Measurements from ENCODE around the gene SSBP3.
A peak's percentile ranks its signal among the peaks of the same experiment; 100 is the strongest.

SSBP3 gene

GRCh38 chr1:54409156-54410142 is 3.3 kb upstream of the SSBP3 start:
- no peak for TF ChIP-seq TAF1 (IDR thresholded peaks at IDR 0.05; ENCODE audit: borderline replicate concordance, insufficient read depth, low read length)
- TF ChIP-seq POLR2AphosphoS5 (IDR thresholded peaks at IDR 0.05; ENCODE audit: low read depth, low read length): no peak
- TF ChIP-seq SIN3A (IDR thresholded peaks at IDR 0.05; ENCODE audit: borderline replicate concordance, insufficient read depth, low read length): no peak
- TF ChIP-seq FOXP2 (optimal IDR thresholded peaks at IDR 0.05; ENCODE audit: borderline replicate concordance, extremely low read depth, extremely low read length, insufficient read depth): no peak
- TF ChIP-seq REST (IDR thresholded peaks at IDR 0.05; ENCODE audit: insufficient read depth in 1 of 2, low read depth in 2 of 2, low read length in 2 of 2): no peak

GRCh38 chr1:54408147-54409066 is 2.2 kb upstream of the SSBP3 start:
- TF ChIP-seq TAF1 (IDR thresholded peaks at IDR 0.05; ENCODE audit: borderline replicate concordance, insufficient read depth, low read length) (peak; percentile 31; the same call in 1 of the 2 replicates), REST (IDR thresholded peaks at IDR 0.05; ENCODE audit: insufficient read depth in 1 of 2, low read depth in 2 of 2, low read length in 2 of 2) (peak in 1 of 2 experiments; percentile 34; a peak in 1 of 4 replicates), SIN3A (IDR thresholded peaks at IDR 0.05; ENCODE audit: borderline replicate concordance, insufficient read depth, low read length) (0 out of 2 replicates have a peak, but pooled peaks have one; percentile 63), POLR2AphosphoS5 (IDR thresholded peaks at IDR 0.05; ENCODE audit: low read depth, low read length) (no peak), FOXP2 (optimal IDR thresholded peaks at IDR 0.05; ENCODE audit: borderline replicate concordance, extremely low read depth, extremely low read length, insufficient read depth) (peak; percentile 75)

GRCh38 chr1:54407404-54408146 is 1.4 kb upstream of the SSBP3 start:
- TF ChIP-seq REST (IDR thresholded peaks at IDR 0.05; ENCODE audit: insufficient read depth in 1 of 2, low read depth in 2 of 2, low read length in 2 of 2): no peak
- no peak for TF ChIP-seq FOXP2 (optimal IDR thresholded peaks at IDR 0.05; ENCODE audit: borderline replicate concordance, extremely low read depth, extremely low read length, insufficient read depth)
- no peak for TF ChIP-seq SIN3A (IDR thresholded peaks at IDR 0.05; ENCODE audit: borderline replicate concordance, insufficient read depth, low read length)
- no peak for TF ChIP-seq POLR2AphosphoS5 (IDR thresholded peaks at IDR 0.05; ENCODE audit: low read depth, low read length)
- TF ChIP-seq TAF1 (IDR thresholded peaks at IDR 0.05; ENCODE audit: borderline replicate concordance, insufficient read depth, low read length): no peak

- no peak for TF ChIP-seq SIN3A (IDR thresholded peaks at IDR 0.05; ENCODE audit: borderline replicate concordance, insufficient read depth, low read length)
- TF ChIP-seq TAF1 (IDR thresholded peaks at IDR 0.05; ENCODE audit: borderline replicate concordance, insufficient read depth, low read length): no peak
- no peak for TF ChIP-seq REST (IDR thresholded peaks at IDR 0.05; ENCODE audit: insufficient read depth in 1 of 2, low read depth in 2 of 2, low read length in 2 of 2)
- no peak for TF ChIP-seq FOXP2 (optimal IDR thresholded peaks at IDR 0.05; ENCODE audit: borderline replicate concordance, extremely low read depth, extremely low read length, insufficient read depth)
- TF ChIP-seq POLR2AphosphoS5 (IDR thresholded peaks at IDR 0.05; ENCODE audit: low read depth, low read length): no peak
These were observed 885 bp upstream of the SSBP3 start for GRCh38 chr1:54407154-54407403.

Data from PFSK-1 (cell line).